ENCODE data around the gene RUBCNL.

Gene RUBCNL

DNA sequence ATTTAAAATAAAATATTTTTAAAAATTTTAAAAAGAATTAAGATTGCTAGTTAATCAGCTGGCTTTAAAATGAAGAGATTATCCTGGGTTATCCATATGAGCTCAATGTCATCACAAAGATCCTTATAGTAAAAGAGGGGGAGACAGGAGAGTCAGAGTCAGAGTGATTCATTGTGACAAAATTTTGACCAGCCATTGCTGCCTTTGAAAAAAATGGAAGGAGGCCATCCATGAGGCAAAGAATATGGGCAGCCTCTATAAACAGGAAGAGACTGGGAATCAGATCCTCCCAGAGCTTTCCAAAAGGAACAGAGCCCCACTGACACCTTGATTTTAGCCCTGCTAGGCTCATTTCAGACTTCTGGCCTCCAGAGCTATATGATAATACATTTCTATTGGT, 9.3 kb upstream of the RUBCNL start:
- Histone ChIP-seq H3K9ac (ENCODE audit: insufficient read length) (no peak overlapping the region), H3K27ac (no peak overlapping the region), H3K4me3 (no peak overlapping the region), H3K36me3 (ENCODE audit: insufficient read depth, low read length) (no peaks in the 10 kb centered on the region), H3K9me3 (ENCODE audit: low read depth, low read length) (no peaks in the 10 kb centered on the region)
- TF ChIP-seq POLR2AphosphoS5 (IDR thresholded peaks at IDR 0.05; ENCODE audit: borderline replicate concordance, low read depth, low read length) (no peak), EZH2 (IDR thresholded peaks at IDR 0.05) (no peak), FOXP2 (optimal IDR thresholded peaks at IDR 0.05; ENCODE audit: control extremely low read depth, extremely low read length, insufficient read depth) (no peak)
- no peak for DNase-seq (ENCODE audit: low read depth, low spot score)

DNA sequence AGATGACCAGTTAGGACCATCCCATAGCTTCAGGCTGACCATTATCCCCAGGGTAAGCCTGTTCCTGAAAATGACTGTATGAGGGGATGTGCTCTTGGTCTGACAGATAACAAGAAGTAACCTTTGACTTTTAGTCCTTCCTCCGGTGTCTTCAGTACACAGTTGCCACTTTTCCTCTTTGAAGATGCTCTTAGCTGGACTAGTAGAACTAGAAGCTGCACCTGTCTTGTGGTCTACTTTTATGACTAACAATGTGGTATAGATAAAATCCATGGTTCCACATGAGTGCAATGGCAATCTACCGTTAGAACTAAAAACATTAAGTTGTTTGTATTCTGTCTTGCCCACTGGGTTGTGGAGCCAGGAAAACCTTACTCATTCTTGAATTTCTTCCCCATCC, 5.9 kb upstream of the RUBCNL start:
- Histone ChIP-seq H3K9ac (ENCODE audit: insufficient read length) (no peak overlapping the region), H3K36me3 (ENCODE audit: insufficient read depth, low read length) (no peaks in the 10 kb centered on the region), H3K9me3 (ENCODE audit: low read depth, low read length) (no peaks in the 10 kb centered on the region), H3K4me3 (no peak overlapping the region), H3K27ac (no peak overlapping the region)
- TF ChIP-seq FOXP2 (optimal IDR thresholded peaks at IDR 0.05; ENCODE audit: control extremely low read depth, extremely low read length, insufficient read depth), result no peak
- no peak for TF ChIP-seq EZH2 (IDR thresholded peaks at IDR 0.05)
- no peak for DNase-seq (ENCODE audit: low read depth, low spot score)

DNA sequence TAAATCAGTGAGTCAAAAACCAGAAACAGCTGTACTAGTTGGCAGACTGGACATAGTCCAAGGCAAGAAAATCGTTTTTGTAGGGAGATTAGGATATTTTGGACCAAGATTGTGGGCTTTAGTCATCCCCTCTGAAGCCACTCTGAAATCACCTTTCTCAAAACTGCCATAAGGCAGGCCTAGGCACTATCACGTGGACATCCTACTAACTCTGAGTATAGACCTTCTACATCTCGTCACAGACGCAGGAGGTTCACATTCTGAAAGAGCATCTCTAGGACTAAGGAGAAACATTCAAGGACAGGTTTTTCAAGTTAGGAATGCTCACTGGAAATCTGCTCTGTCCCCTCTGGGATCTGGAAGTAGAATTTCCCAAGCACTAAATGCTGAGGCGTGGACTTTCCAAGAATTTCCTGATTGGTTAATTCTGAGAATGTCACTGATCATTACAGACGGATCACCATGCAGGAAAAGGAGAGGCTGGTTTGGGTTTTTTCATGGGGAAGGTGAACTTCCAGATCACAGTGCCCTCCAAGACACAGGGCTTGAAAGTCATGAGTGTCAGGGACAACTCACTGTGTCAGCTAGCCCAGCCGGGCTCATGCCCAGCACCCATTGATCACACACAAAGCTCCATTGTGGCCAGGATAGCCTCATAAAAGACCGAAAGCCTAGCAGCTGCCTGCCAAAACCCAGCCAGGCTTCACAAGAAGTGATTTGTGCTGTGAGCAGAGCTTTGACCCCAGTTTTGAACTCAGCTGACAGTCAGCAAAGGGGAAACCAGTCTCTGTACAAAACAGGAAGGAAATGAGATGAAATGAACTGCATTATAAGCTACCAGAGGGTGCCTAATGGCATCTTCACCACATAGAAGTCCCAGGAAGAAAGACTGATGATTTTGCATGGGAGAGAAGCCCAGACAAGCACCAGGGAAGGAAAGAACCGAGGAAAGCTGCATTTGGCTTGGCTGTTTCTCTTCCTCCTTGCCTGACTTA, 2.7 kb upstream of the RUBCNL start:
- Histone ChIP-seq H3K9me3 (ENCODE audit: low read depth, low read length) (no peaks in the 10 kb centered on the region), H3K9ac (ENCODE audit: insufficient read length) (peak overlapping the region; percentile 64), H3K36me3 (ENCODE audit: insufficient read depth, low read length) (peaks cover 12% of the 10 kb centered on the region; the same call in 1 of the 2 replicates), H3K4me3 (peak overlapping the region; percentile 90), H3K27ac (peak overlapping the region; percentile 92)
- no peak for DNase-seq (ENCODE audit: low read depth, low spot score)
- no peak for TF ChIP-seq POLR2AphosphoS5 (IDR thresholded peaks at IDR 0.05; ENCODE audit: borderline replicate concordance, low read depth, low read length)
- no peak for TF ChIP-seq FOXP2 (optimal IDR thresholded peaks at IDR 0.05; ENCODE audit: control extremely low read depth, extremely low read length, insufficient read depth)
- TF ChIP-seq EZH2 (IDR thresholded peaks at IDR 0.05), result no peak

DNA sequence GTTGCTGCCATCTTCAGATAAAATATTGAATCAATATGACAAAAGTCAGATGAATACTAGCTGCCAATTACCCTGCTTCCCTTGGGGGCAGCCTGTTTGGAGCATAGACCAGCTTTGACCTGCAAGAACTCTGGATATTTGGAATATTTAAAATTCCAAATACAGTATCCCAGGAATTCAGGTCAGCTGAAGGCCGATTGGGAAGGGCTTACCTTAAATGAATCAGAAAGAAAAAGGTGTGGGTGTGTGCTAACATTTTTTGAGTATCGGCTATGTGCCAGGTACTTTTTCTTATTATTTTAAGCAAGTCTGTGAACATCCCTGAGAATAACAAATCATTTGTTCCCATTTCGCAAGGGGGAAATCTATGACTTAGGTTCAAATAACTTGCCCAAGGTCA, 1.8 kb upstream of the RUBCNL start:
- Histone ChIP-seq H3K9ac (ENCODE audit: insufficient read length) (peak overlapping the region; percentile 64), H3K4me3 (peak overlapping the region; percentile 90), H3K27ac (peak overlapping the region; percentile 92), H3K9me3 (ENCODE audit: low read depth, low read length) (no peaks in the 10 kb centered on the region), H3K36me3 (ENCODE audit: insufficient read depth, low read length) (peaks cover 18% of the 10 kb centered on the region; the same call in 1 of the 2 replicates)
- DNase-seq (ENCODE audit: low read depth, low spot score), result no peak
- TF ChIP-seq POLR2AphosphoS5 (IDR thresholded peaks at IDR 0.05; ENCODE audit: borderline replicate concordance, low read depth, low read length) (no peak), EZH2 (IDR thresholded peaks at IDR 0.05) (no peak), FOXP2 (optimal IDR thresholded peaks at IDR 0.05; ENCODE audit: control extremely low read depth, extremely low read length, insufficient read depth) (no peak)

DNA sequence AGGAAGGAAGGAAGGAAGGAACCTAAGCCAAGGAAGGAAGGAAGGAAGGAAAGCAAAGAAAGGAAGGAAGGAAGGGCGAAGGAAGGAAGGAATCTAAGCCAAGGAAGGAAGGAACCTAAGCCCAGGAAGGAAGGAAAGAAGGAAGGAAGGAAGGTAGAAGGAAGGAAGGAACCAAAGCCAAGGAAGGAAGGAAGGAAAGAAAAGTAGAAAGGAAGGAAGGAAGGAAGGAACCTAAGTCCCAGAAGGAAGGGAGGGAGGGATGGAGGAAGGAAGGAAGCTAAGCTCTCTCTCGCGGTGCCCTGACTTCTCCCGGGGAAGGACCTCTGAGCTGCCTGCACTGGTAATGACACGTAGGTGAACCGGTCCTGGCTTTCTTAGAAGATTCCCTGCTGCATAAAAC, 1.3 kb upstream of the RUBCNL start:
- peak overlapping the region; percentile 90 for H3K4me3 ChIP-seq
- peaks cover 23% of the 10 kb centered on the region for H3K36me3 ChIP-seq (ENCODE audit: insufficient read depth, low read length)
- H3K9ac ChIP-seq (ENCODE audit: insufficient read length), result peak overlapping the region; percentile 64
- no peak for DNase-seq (ENCODE audit: low read depth, low spot score)
- no peaks in the 10 kb centered on the region for H3K9me3 ChIP-seq (ENCODE audit: low read depth, low read length)
- H3K27ac ChIP-seq, result peak overlapping the region; percentile 92
- TF ChIP-seq POLR2AphosphoS5 (IDR thresholded peaks at IDR 0.05; ENCODE audit: borderline replicate concordance, low read depth, low read length), result no peak
- no peak for TF ChIP-seq FOXP2 (optimal IDR thresholded peaks at IDR 0.05; ENCODE audit: control extremely low read depth, extremely low read length, insufficient read depth)
- TF ChIP-seq EZH2 (IDR thresholded peaks at IDR 0.05), result no peak

DNA sequence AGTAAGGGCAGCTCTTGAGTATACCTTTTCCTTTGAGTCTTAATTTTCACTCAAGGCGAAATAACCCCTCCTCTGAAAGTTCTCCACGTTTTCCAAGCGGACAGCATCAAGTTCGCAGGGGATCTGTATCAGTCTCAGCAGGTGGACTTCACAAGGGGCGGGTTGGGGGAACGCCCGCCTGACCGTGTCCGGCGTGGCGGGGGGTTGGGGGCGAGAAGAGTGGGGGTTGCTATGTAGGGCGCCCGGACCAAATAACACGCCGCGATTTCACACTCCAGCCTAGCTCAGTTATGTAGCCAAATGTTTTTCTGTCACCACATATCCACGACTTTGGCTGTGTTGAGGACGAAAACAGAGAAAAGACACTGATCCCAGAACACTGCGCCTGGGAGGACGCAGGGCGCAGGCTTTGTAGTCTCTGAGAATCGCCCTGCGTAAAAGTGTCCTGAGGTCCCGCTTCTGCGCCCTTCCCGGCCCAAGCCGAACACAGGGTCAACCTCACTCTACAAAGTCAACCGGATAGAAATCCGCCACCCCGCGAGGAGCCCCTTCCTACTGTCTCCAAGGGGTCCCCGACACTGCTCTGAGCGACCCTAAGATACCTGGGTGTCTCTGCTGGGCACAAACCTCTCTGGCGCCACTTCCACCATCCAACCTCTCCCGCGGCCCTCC, 524 bp downstream of the RUBCNL start:
- H3K27ac ChIP-seq, result peak overlapping the region; percentile 92
- DNase-seq (ENCODE audit: low read depth, low spot score), result no peak

DNA sequence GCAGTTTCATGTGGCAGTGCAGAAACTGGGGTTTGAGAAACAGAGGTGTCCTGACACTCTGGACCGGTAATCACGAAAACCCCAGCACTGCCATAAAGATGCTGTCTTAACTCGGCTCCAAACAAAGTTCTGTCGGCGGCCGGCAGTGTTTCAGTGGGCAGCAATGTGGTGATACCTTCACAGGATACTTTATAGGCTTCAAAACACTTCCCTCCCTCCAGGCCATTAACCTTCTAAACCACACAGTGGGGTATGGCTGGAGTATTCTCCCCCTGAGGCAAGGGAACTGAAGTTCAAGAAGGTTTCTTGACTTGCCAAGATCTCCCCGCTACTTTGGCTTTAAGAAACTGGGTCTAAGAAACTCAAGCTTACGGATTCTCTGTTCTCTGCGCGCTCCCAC, 1.1 kb downstream of the RUBCNL start:
- H3K9ac ChIP-seq (ENCODE audit: insufficient read length), result peak overlapping the region; percentile 86
- peak overlapping the region; percentile 4; the same call in 1 of the 2 replicates for H3K27ac ChIP-seq
- peaks cover 41% of the 10 kb centered on the region for H3K36me3 ChIP-seq (ENCODE audit: insufficient read depth, low read length)
- DNase-seq (ENCODE audit: low read depth, low spot score), result no peak
- peak overlapping the region; percentile 90 for H3K4me3 ChIP-seq
- TF ChIP-seq FOXP2 (optimal IDR thresholded peaks at IDR 0.05; ENCODE audit: control extremely low read depth, extremely low read length, insufficient read depth) (no peak), EZH2 (IDR thresholded peaks at IDR 0.05) (no peak), POLR2AphosphoS5 (IDR thresholded peaks at IDR 0.05; ENCODE audit: borderline replicate concordance, low read depth, low read length) (no peak)
- no peaks in the 10 kb centered on the region for H3K9me3 ChIP-seq (ENCODE audit: low read depth, low read length)

More for the DNA sequence above, 524 bp downstream of the RUBCNL start:
- H3K9me3 ChIP-seq (ENCODE audit: low read depth, low read length), result no peaks in the 10 kb centered on the region
- H3K9ac ChIP-seq (ENCODE audit: insufficient read length), result peak overlapping the region; percentile 86
- TF ChIP-seq FOXP2 (optimal IDR thresholded peaks at IDR 0.05; ENCODE audit: control extremely low read depth, extremely low read length, insufficient read depth), result no peak
- TF ChIP-seq POLR2AphosphoS5 (IDR thresholded peaks at IDR 0.05; ENCODE audit: borderline replicate concordance, low read depth, low read length), result no peak
- TF ChIP-seq EZH2 (IDR thresholded peaks at IDR 0.05), result no peak
- peaks cover 36% of the 10 kb centered on the region for H3K36me3 ChIP-seq (ENCODE audit: insufficient read depth, low read length)
- H3K4me3 ChIP-seq, result peak overlapping the region; percentile 90

DNA sequence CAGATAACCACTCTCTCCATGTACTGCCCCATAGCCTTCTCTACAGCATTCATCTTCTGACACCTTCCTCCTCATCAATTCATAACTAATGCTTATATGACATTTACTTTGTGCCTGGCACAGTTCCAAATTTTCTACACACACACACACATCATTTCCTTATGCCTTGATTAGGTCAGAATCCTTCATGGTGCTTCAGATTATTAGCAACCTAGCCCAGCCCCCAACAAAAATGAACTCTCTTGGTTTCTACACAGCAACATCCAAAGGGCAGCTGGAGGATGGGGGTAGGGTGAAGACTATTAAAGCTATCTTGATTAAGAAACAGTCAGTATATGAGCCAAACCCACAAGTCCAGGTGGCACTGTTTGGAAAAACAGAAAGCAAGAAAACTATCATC, 3.7 kb downstream of the RUBCNL start:
- no peak for DNase-seq (ENCODE audit: low read depth, low spot score)
- H3K4me3 ChIP-seq, result peak overlapping the region; percentile 90
- no peak for TF ChIP-seq FOXP2 (optimal IDR thresholded peaks at IDR 0.05; ENCODE audit: control extremely low read depth, extremely low read length, insufficient read depth)
- H3K9ac ChIP-seq (ENCODE audit: insufficient read length), result no peak overlapping the region
- H3K27ac ChIP-seq, result no peak overlapping the region
- H3K9me3 ChIP-seq (ENCODE audit: low read depth, low read length), result no peaks in the 10 kb centered on the region
- peaks cover 58% of the 10 kb centered on the region for H3K36me3 ChIP-seq (ENCODE audit: insufficient read depth, low read length)
